ENCODE results near the gene KDELR1. TPM values are rescaled to one million over a fixed set of nuclear protein-coding genes. Genes with fewer than 3 reads are reported as not detected.

KDELR1 gene
- total and polyA plus RNA-seq, 2 of the 13 experiments (the other 11 are each of a cell fraction or from before 2014, with no cell fraction given) = 134 to 185 TPM

- peak; percentile 51; the same call in 1 of the 2 replicates for TF ChIP-seq GATAD1 (CRISPR knock-in tag; IDR thresholded peaks at IDR 0.05)
- TF ChIP-seq IKZF1 (IDR thresholded peaks at IDR 0.05) = no peak
- no peak for TF ChIP-seq ZGPAT (CRISPR knock-in tag; IDR thresholded peaks at IDR 0.05)
- no peak for TF ChIP-seq ZNF580 (CRISPR knock-in tag; IDR thresholded peaks at IDR 0.05; ENCODE audit: borderline replicate concordance, low read depth)
- no peak for TF ChIP-seq ZNF780A (CRISPR knock-in tag; IDR thresholded peaks at IDR 0.05)
- TF ChIP-seq PCBP2 (optimal IDR thresholded peaks at IDR 0.05; ENCODE audit: low read depth, low read length, poor library complexity, severe bottlenecking) = no peak
- TF ChIP-seq CAMTA2 (CRISPR knock-in tag; IDR thresholded peaks at IDR 0.05; ENCODE audit: borderline replicate concordance) = no peak
- TF ChIP-seq ZXDC (CRISPR knock-in tag; IDR thresholded peaks at IDR 0.05) = no peak
- TF ChIP-seq GABPB1 (CRISPR knock-in tag; IDR thresholded peaks at IDR 0.05) = peak; percentile 50; the same call in 1 of the 2 replicates
- no peak for TF ChIP-seq ZNF275 (CRISPR knock-in tag; IDR thresholded peaks at IDR 0.05; ENCODE audit: borderline replicate concordance)
- 0 out of 2 replicates have a peak, but pooled peaks have one; percentile 27 for TF ChIP-seq ZNF639 (CRISPR knock-in tag; conservative IDR thresholded peaks at IDR 0.05)
- no peak for TF ChIP-seq TCF7L2 (IDR thresholded peaks at IDR 0.05; ENCODE audit: low read depth, low read length)
Measured at GRCh38 chr19:48400018-48400742, 8.8 kb upstream of the KDELR1 start (continued).

Measured in HepG2 (cell line).